Heart left ventricle (tissue), 16 donors: ENCODE measurements around the gene RSPH1. TPM values are rescaled to one million over a fixed set of nuclear protein-coding genes. Genes with fewer than 3 reads are reported as not detected.

Experiments used
- ATAC-seq, 4 donors: fragments of 200-7000 bp; cut with Tn5 transposase; one replicate each; pipeline ENCODE4 v1.9.1; 2020 to 2022; ENCODE audit warnings: moderate library complexity in 4 of 4, mild to moderate bottlenecking in 3 of 4, moderate number of reproducible peaks in 1 of 4
- DNase-seq, 5 donors: peaks; one replicate each; pipeline ENCODE4 v3.0.0-alpha.2; 2020
- H3K27ac ChIP-seq, 12 donors: fragments of 200-600 bp; sonication (generic) in 4 of 12; one replicate each; pipeline versions ENCODE4 v1.5.0 to v1.8.0; 2016 to 2022; ENCODE audit warnings: mild to moderate bottlenecking in 2 of 12
- H3K27me3 ChIP-seq, 9 donors: fragments of 200-600 bp; sonication (generic) in 2 of 9; one replicate each; pipeline versions ENCODE4 v1.5.1 to v1.8.0; 2016 to 2022; ENCODE audit warnings: mild to moderate bottlenecking in 3 of 9
- H3K36me3 ChIP-seq, 9 donors: fragments of 200-600 bp; sonication (generic) in 2 of 9; one replicate each; pipeline versions ENCODE4 v1.5.0 to v1.8.0; 2018 to 2022; ENCODE audit warnings: mild to moderate bottlenecking in 2 of 9
- H3K4me1 ChIP-seq, 12 donors: fragments of 200-600 bp; sonication (generic) in 4 of 12; one replicate each; pipeline versions ENCODE4 v1.5.0 to v1.8.0; 2016 to 2022; ENCODE audit warnings: mild to moderate bottlenecking in 3 of 12
- H3K4me3 ChIP-seq, 12 donors: fragments of 200-600 bp; sonication (generic) in 4 of 12; one replicate each; pipeline versions ENCODE4 v1.5.0 to v1.8.0; 2017 to 2022; ENCODE audit warnings: mild to moderate bottlenecking in 9 of 12, moderate library complexity in 4 of 12
- H3K9me3 ChIP-seq, 12 donors: fragments of 200-600 bp; sonication (generic) in 4 of 12; one replicate each; pipeline versions ENCODE4 v1.5.0 to v1.8.0; 2016 to 2022; ENCODE audit warnings: mild to moderate bottlenecking in 1 of 12
- CTCF ChIP-seq, 12 donors: fragments of 200-600 bp; sonication (generic) in 4 of 12; IDR thresholded peaks; one replicate each; pipeline versions ENCODE4 v1.5.0 to v1.8.0; 2018 to 2022; ENCODE audit warnings: antibody characterized with exemption in 12 of 12, mild to moderate bottlenecking in 5 of 12
- POLR2A ChIP-seq, 2 donors: fragments of 450-650 bp; IDR thresholded peaks; one replicate each; pipeline ENCODE4 v1.6.1; 2017; ENCODE audit warnings: antibody characterized with exemption in 2 of 2, mild to moderate bottlenecking in 2 of 2, moderate library complexity in 2 of 2
- WGBS, 4 donors: extraction: QIAGEN DNeasy Blood & Tissue Kit in 2 of 4; methylation state at CpG; one replicate each; pipeline versions ENCODE4 v1.1.5 to v1.1.7; 2013 to 2018; 5-methylcytosine and 5-hydroxymethylcytosine counted together
- intact Hi-C, 10 donors: fragments of 100-400 bp; cut with DNase I; formaldehyde crosslinking; loops; one replicate each; pipeline versions ENCODE4 v1.11.1 to v1.14.2; 2022
- polyA plus RNA-seq, 2 donors: library from polyadenylated mRNA; stranded (reverse); fragments of 200-250 nt; gene quantifications; one replicate each; pipeline ENCODE4 v1.2.3, GENCODE V29; 2013
- total RNA-seq, 9 donors: library from RNA; depleted of rRNA in 2 of 9; stranded (reverse); fragments of >200 nt in 2 of 9; fragmentation: NEBNext Ultra II Directional in 3 of 9; extraction: Animal tissue kit (Norgen Biotek cat#: 25700) in 3 of 9; gene quantifications; one replicate each; pipeline versions ENCODE4 v1.1.0 to v1.2.4, GENCODE V29; 2016 to 2023
- donor health status: ischemic (EF 13 %, LVEDD 7.1; RV severe dilation, severe dysfunction).
- donor health status: healthy with polysubstance abuse.
- donor health status: DM: no; HTN: yes; CAD: no.
- donor health status: DM: no; HTN: no; CAD: no.
- donor health status: ischemic (EF 25% LVEDD 6.9; RV normal size, moderate dysfunction).
- donor health status: ischemic (EF 25% LVEDD 5.7; RV mildly dilated, moderate dysfunction).
- donor health status: healthy.
- donor health status: DM: yes; HTN: yes; CAD: no.
- donor health status: ischemic (EF 35%, LVEDD 5.7; RV mildly dilated, moderate dysfunction).
- donor health status: nonischemic (EF 11% LVEDD 7.7; RV severe dilation, severe dysfunction).
- donor health status: DM: yes; HTN: yes; CAD: no.
- donor health status: PGD.
- donor health status: ischemic (EF 29% LVEDD 5.4; RV normal size, mild dysfunction).
- donor health status: nonischemic (EF 23%, LVEDD 6.1; RV moderate dilation, normal function).

The RSPH1 gene
- total and polyA plus RNA-seq, 11 donors, result 0.11 to 0.18 TPM; not detected in 9

- ATAC-seq (no peak), DNase-seq (peak in 1 of 5 donors; percentile 13)
- no peaks in the 10 kb centered on the region for H3K36me3 ChIP-seq
- H3K27ac ChIP-seq, result no peak overlapping the region
- no peaks in the 10 kb centered on the region for H3K4me1 ChIP-seq
- H3K27me3 ChIP-seq, result peaks cover 0 to 3% (median 0%) of the 10 kb centered on the region in 9 donors
- no peaks in the 10 kb centered on the region for H3K9me3 ChIP-seq
- intact Hi-C loops, result no loop called here
- 85 to 90% (median 87%) methylated on average over 15 to 18 of the region's 18 CpGs for WGBS, 4 donors
- H3K4me3 ChIP-seq, result no peak overlapping the region
- TF ChIP-seq POLR2A (IDR thresholded peaks at IDR 0.05), result no peak
- no peak for TF ChIP-seq CTCF (IDR thresholded peaks at IDR 0.05)
Observed at GRCh38 chr21:42475526-42476387, 20.3 kb downstream of the RSPH1 start.

GRCh38 chr21:42475036-42475435 lies 21.0 kb downstream of the RSPH1 start:
- H3K27me3 ChIP-seq, result peaks cover 0 to 3% (median 0%) of the 10 kb centered on the region in 9 donors
- H3K4me1 ChIP-seq, result no peaks in the 10 kb centered on the region
- no peaks in the 10 kb centered on the region for H3K9me3 ChIP-seq
- ATAC-seq (no peak), DNase-seq (no peak)
- no peaks in the 10 kb centered on the region for H3K36me3 ChIP-seq
- intact Hi-C loops, result no loop called here
- H3K4me3 ChIP-seq, result no peak overlapping the region
- 87 to 90% (median 89%) methylated on average over 7 of the region's 7 CpGs for WGBS, 4 donors
- no peak overlapping the region for H3K27ac ChIP-seq
- TF ChIP-seq CTCF (IDR thresholded peaks at IDR 0.05), result no peak
- TF ChIP-seq POLR2A (IDR thresholded peaks at IDR 0.05), result no peak

- DNase-seq (no peak), ATAC-seq (peak in 2 of 4 donors; percentile 46 to 61)
- intact Hi-C loops, result no loop called here
Observed at GRCh38 chr21:42474043-42474831, 21.8 kb downstream of the RSPH1 start.

More at GRCh38 chr21:42474043-42474831, 21.8 kb downstream of the RSPH1 start:
- Histone ChIP-seq H3K4me1 (no peaks in the 10 kb centered on the region), H3K27ac (no peak overlapping the region), H3K27me3 (peaks cover 0 to 3% (median 0%) of the 10 kb centered on the region in 9 donors), H3K4me3 (no peak overlapping the region), H3K9me3 (no peaks in the 10 kb centered on the region), H3K36me3 (no peaks in the 10 kb centered on the region)
- TF ChIP-seq POLR2A (IDR thresholded peaks at IDR 0.05) (no peak), CTCF (IDR thresholded peaks at IDR 0.05) (no peak)
- 71 to 77% (median 75%) methylated on average over 13 to 14 of the region's 14 CpGs for WGBS, 4 donors
